CD4-positive, alpha-beta memory T cell (primary cell): ENCODE data around the gene CDY2A. TPM values are rescaled to one million over a fixed set of nuclear protein-coding genes. Genes with fewer than 3 reads are reported as not detected.
"Not testable (repeated sequence)": the region's sequence is repeated elsewhere in the genome, so short reads cannot be mapped to it uniquely, and the experiment has no call there.

Experiments used
- CTCF ChIA-PET: fragments of 350-600 bp; sonication (Branson Sonifier 250); formaldehyde crosslinking; loops from one replicate; lab custom pipeline; 2021; ENCODE audit warnings: inconsistent platforms; ENCODE audit not compliant: partially characterized antibody; lab: Charles Lee
- POLR2A ChIA-PET: fragments of 350-600 bp; sonication (Branson Sonifier 250); formaldehyde crosslinking; loops from one replicate; lab custom pipeline; 2021; ENCODE audit not compliant: partially characterized antibody; lab: Charles Lee
- DNase-seq, 5 donors: peaks; one replicate each; pipeline versions ENCODE4 v3.0.0 to v3.0.0-alpha.2; 2020 to 2022; ENCODE audit warnings: mixed read lengths in 1 of 5
- H3K27ac ChIP-seq: one replicate; pipeline ENCODE4 v1.7.0; 2013; ENCODE audit warnings: low read depth, low read length
- H3K27me3 ChIP-seq: 2 replicates; pipeline ENCODE4 v1.7.0; 2013; ENCODE audit warnings: mild to moderate bottlenecking, low read length, moderate library complexity; ENCODE audit not compliant: insufficient read depth
- H3K36me3 ChIP-seq: 2 replicates; pipeline ENCODE4 v1.7.0; 2013; ENCODE audit warnings: mild to moderate bottlenecking, low read length, moderate library complexity; ENCODE audit not compliant: insufficient read depth
- H3K4me1 ChIP-seq: 2 replicates; pipeline ENCODE4 v1.7.0; 2013; ENCODE audit warnings: mild to moderate bottlenecking, low read length, moderate library complexity; ENCODE audit not compliant: insufficient read depth
- H3K4me3 ChIP-seq, 2 donors: one replicate each; pipeline ENCODE4 v1.7.0; 2013; ENCODE audit warnings: low read length in 2 of 2, mild to moderate bottlenecking in 1 of 2
- H3K9me3 ChIP-seq, 2 donors: one replicate each; pipeline ENCODE4 v1.7.0; 2013; ENCODE audit warnings: low read length in 2 of 2, control low read depth in 1 of 2; ENCODE audit not compliant: control insufficient read depth in 1 of 2
- H3K27ac Mint-ChIP-seq, 7 donors: one replicate each; pipeline ENCODE4 v1.8.0; 2020 to 2021; ENCODE audit warnings: mixed read lengths in 7 of 7, mild to moderate bottlenecking in 6 of 7, inconsistent platforms in 3 of 7, moderate library complexity in 3 of 7
- H3K27me3 Mint-ChIP-seq, 2 donors: one replicate each; pipeline ENCODE4 v1.8.0; 2020 to 2021; ENCODE audit warnings: mixed read lengths in 2 of 2
- H3K36me3 Mint-ChIP-seq, 2 donors: one replicate each; pipeline ENCODE4 v1.8.0; 2020 to 2021; ENCODE audit warnings: mixed read lengths in 2 of 2, inconsistent platforms in 1 of 2, mild to moderate bottlenecking in 1 of 2
- H3K4me1 Mint-ChIP-seq, 4 donors: one replicate each; pipeline ENCODE4 v1.8.0; 2020 to 2021; ENCODE audit warnings: mixed read lengths in 4 of 4, mild to moderate bottlenecking in 1 of 4
- H3K4me3 Mint-ChIP-seq, 8 donors: one replicate each; pipeline ENCODE4 v1.8.0; 2020 to 2021; ENCODE audit warnings: mixed read lengths in 8 of 8, mild to moderate bottlenecking in 7 of 8, moderate library complexity in 6 of 8, inconsistent platforms in 3 of 8
- H3K9me3 Mint-ChIP-seq, 8 donors: one replicate each; pipeline ENCODE4 v1.8.0; 2020 to 2021; ENCODE audit warnings: mixed read lengths in 8 of 8, mild to moderate bottlenecking in 5 of 8, inconsistent platforms in 3 of 8, moderate library complexity in 1 of 8
- intact Hi-C: fragments of 100-400 bp; cut with micrococcal nuclease; formaldehyde crosslinking; loops from one replicate; pipeline ENCODE4 v1.15.1; 2023
- polyA plus RNA-seq, 2 donors: library from polyadenylated mRNA; unstranded; fragments of 300-500 nt; fragmentation: Illumina TruSeq; gene quantifications; one replicate each; pipeline ENCODE4 v1.2.3, GENCODE V29; 2021
- total RNA-seq, 2 experiments: library from RNA; stranded (reverse); gene quantifications; one replicate each; pipeline ENCODE4 v1.2.3, GENCODE V29; 2021

CDY2A gene
- total RNA-seq (not detected), polyA plus RNA-seq (not detected)

GRCh38 chrY:18025487-18025886, at the start of gene CDY2A:
CDY2A (plus strand) TSS chrY:18025787; CDS start chrY:18026115, 328 bp downstream.
- H3K4me1 Mint-ChIP-seq, intact Hi-C loops, H3K27ac Mint-ChIP-seq, H3K36me3 ChIP-seq, H3K4me3 ChIP-seq, H3K36me3 Mint-ChIP-seq, H3K9me3 ChIP-seq, H3K9me3 Mint-ChIP-seq, POLR2A ChIA-PET, H3K4me1 ChIP-seq, H3K4me3 Mint-ChIP-seq, H3K27ac ChIP-seq, H3K27me3 ChIP-seq, DNase-seq, H3K27me3 Mint-ChIP-seq, CTCF ChIA-PET: not testable (repeated sequence)

- H3K4me1 ChIP-seq, H3K36me3 Mint-ChIP-seq, CTCF ChIA-PET, H3K27me3 ChIP-seq, H3K27ac ChIP-seq, H3K4me3 Mint-ChIP-seq, H3K4me3 ChIP-seq, POLR2A ChIA-PET, H3K9me3 Mint-ChIP-seq, H3K27ac Mint-ChIP-seq, intact Hi-C loops, DNase-seq, H3K27me3 Mint-ChIP-seq, H3K9me3 ChIP-seq, H3K36me3 ChIP-seq, H3K4me1 Mint-ChIP-seq: not testable (repeated sequence)
Observed at GRCh38 chrY:17997586-17997985, 28.0 kb upstream of the CDY2A start.

GRCh38 chrY:17998266-17998665, 27.3 kb upstream of the CDY2A start:
- H3K27ac ChIP-seq, H3K4me1 Mint-ChIP-seq, H3K27me3 ChIP-seq, H3K4me1 ChIP-seq, CTCF ChIA-PET, H3K27me3 Mint-ChIP-seq, H3K4me3 ChIP-seq, POLR2A ChIA-PET, H3K36me3 Mint-ChIP-seq, intact Hi-C loops, H3K9me3 ChIP-seq, H3K36me3 ChIP-seq, H3K9me3 Mint-ChIP-seq, DNase-seq, H3K27ac Mint-ChIP-seq, H3K4me3 Mint-ChIP-seq: not testable (repeated sequence)

GRCh38 chrY:18023897-18024296, 1.7 kb upstream of the CDY2A start:
- H3K27me3 Mint-ChIP-seq, H3K9me3 Mint-ChIP-seq, H3K4me1 ChIP-seq, H3K4me3 Mint-ChIP-seq, POLR2A ChIA-PET, H3K27me3 ChIP-seq, intact Hi-C loops, CTCF ChIA-PET, H3K4me3 ChIP-seq, H3K9me3 ChIP-seq, H3K36me3 ChIP-seq, H3K27ac Mint-ChIP-seq, H3K27ac ChIP-seq, DNase-seq, H3K4me1 Mint-ChIP-seq, H3K36me3 Mint-ChIP-seq: not testable (repeated sequence)

- H3K27ac ChIP-seq, H3K27me3 ChIP-seq, H3K36me3 ChIP-seq, H3K27me3 Mint-ChIP-seq, H3K4me3 Mint-ChIP-seq, H3K4me1 Mint-ChIP-seq, intact Hi-C loops, H3K27ac Mint-ChIP-seq, CTCF ChIA-PET, H3K9me3 Mint-ChIP-seq, H3K4me3 ChIP-seq, H3K4me1 ChIP-seq, POLR2A ChIA-PET, H3K9me3 ChIP-seq, H3K36me3 Mint-ChIP-seq, DNase-seq: not testable (repeated sequence)
Observed at GRCh38 chrY:18028845-18029244, 3.3 kb downstream of the CDY2A start.

GRCh38 chrY:18030178-18030577, 4.6 kb downstream of the CDY2A start:
- H3K36me3 ChIP-seq, H3K27ac Mint-ChIP-seq, intact Hi-C loops, H3K27me3 Mint-ChIP-seq, H3K27me3 ChIP-seq, H3K9me3 ChIP-seq, POLR2A ChIA-PET, H3K9me3 Mint-ChIP-seq, H3K4me1 Mint-ChIP-seq, H3K4me3 Mint-ChIP-seq, CTCF ChIA-PET, H3K4me3 ChIP-seq, DNase-seq, H3K36me3 Mint-ChIP-seq, H3K4me1 ChIP-seq, H3K27ac ChIP-seq: not testable (repeated sequence)

- H3K4me1 Mint-ChIP-seq, H3K9me3 Mint-ChIP-seq, H3K9me3 ChIP-seq, DNase-seq, H3K4me1 ChIP-seq, intact Hi-C loops, POLR2A ChIA-PET, H3K4me3 Mint-ChIP-seq, H3K27me3 Mint-ChIP-seq, CTCF ChIA-PET, H3K36me3 ChIP-seq, H3K4me3 ChIP-seq, H3K27ac Mint-ChIP-seq, H3K27me3 ChIP-seq, H3K36me3 Mint-ChIP-seq, H3K27ac ChIP-seq: not testable (repeated sequence)
Observed at GRCh38 chrY:18034100-18034814, 8.7 kb downstream of the CDY2A start.

GRCh38 chrY:18034864-18035263, 9.3 kb downstream of the CDY2A start:
- H3K4me3 Mint-ChIP-seq, H3K27ac ChIP-seq, DNase-seq, POLR2A ChIA-PET, H3K4me1 ChIP-seq, intact Hi-C loops, H3K9me3 Mint-ChIP-seq, H3K36me3 Mint-ChIP-seq, H3K4me1 Mint-ChIP-seq, CTCF ChIA-PET, H3K9me3 ChIP-seq, H3K4me3 ChIP-seq, H3K27me3 ChIP-seq, H3K27me3 Mint-ChIP-seq, H3K27ac Mint-ChIP-seq, H3K36me3 ChIP-seq: not testable (repeated sequence)
